Measurements from ENCODE around the gene FHIT. TPM values are rescaled to one million over a fixed set of nuclear protein-coding genes. Genes with fewer than 3 reads are reported as not detected.

The FHIT gene
- total and polyA plus RNA-seq, 10 of the 15 experiments (the other 5 are each of a cell fraction or from before 2014, with no cell fraction given): 4.2 to 14.9 (median 9.4) TPM

- no peak for TF ChIP-seq SPI1 (IDR thresholded peaks at IDR 0.05; ENCODE audit: borderline replicate concordance, insufficient read depth, low read depth, low read length)
- no peak for TF ChIP-seq RCOR1 (conservative IDR thresholded peaks at IDR 0.05; ENCODE audit: low read depth, low read length)
- no peak for TF ChIP-seq ZNF274 (IDR thresholded peaks at IDR 0.05; ENCODE audit: insufficient read depth, insufficient read length)
- no peak for TF ChIP-seq CREM (IDR thresholded peaks at IDR 0.05; ENCODE audit: low read depth)
Measured at GRCh38 chr3:60935709-60936108, 315.5 kb downstream of the FHIT start (continued).

- no peak for ATAC-seq
- no peak overlapping the region for H3K4me3 ChIP-seq
- no peaks in the 10 kb centered on the region for H3K9me3 ChIP-seq (replicated peaks; ENCODE audit: control insufficient read depth, insufficient read depth, low read length)
- FAIRE-seq: no peak
- ChIA-PET CTCF (no interaction called here), RAD21 (ENCODE audit: unreplicated experiment) (no interaction called here), SMC1A (ENCODE audit: uncharacterized antibody, unreplicated experiment) (interaction anchor here (0.7 to 1.1 kb wide), 2 partner anchors 10 to 45 kb away, joined by 4 read pairs; no protein-coding TSS in a partner anchor), POLR2A (no interaction called here)
- no peaks in the 10 kb centered on the region for H3K79me2 ChIP-seq (ENCODE audit: control insufficient read depth, insufficient read depth, low read length)
- WGBS (ENCODE audit: insufficient coverage, insufficient replicate concordance, low lambda C conversion rate, missing lambda C conversion rate): 98% methylated on average over 2 of the region's 2 CpGs
- DNase-seq (ENCODE audit: low read depth, low spot score): no peak
- H2AFZ ChIP-seq (ENCODE audit: control insufficient read depth, low read depth, low read length): no peak overlapping the region
- intact Hi-C loops (cut with micrococcal nuclease; ENCODE audit: unreplicated experiment): no loop called here
- no peak overlapping the region for H3K4me2 ChIP-seq (ENCODE audit: control insufficient read depth, insufficient read depth)
- in situ Hi-C loops (cut with MboI): no loop called here
- H3K4me1 ChIP-seq (ENCODE audit: control insufficient read depth, insufficient read depth, low read length): no peaks in the 10 kb centered on the region
- no peaks in the 10 kb centered on the region for H4K20me1 ChIP-seq (ENCODE audit: control insufficient read depth, insufficient read depth)
- BruUV-seq (replicated peaks): no TSS peak
- no peaks in the 10 kb centered on the region for H3K27me3 ChIP-seq (replicated peaks in 1 of 2; ENCODE audit: control insufficient read depth in 2 of 2, insufficient read depth in 2 of 2, low read length in 1 of 2)
- H3K36me3 ChIP-seq (ENCODE audit: control insufficient read depth in 2 of 2, insufficient read depth in 2 of 2, low read length in 1 of 2): no peaks in the 10 kb centered on the region
- TF ChIP-seq NFXL1 (IDR thresholded peaks at IDR 0.05; ENCODE audit: borderline replicate concordance) (no peak), ZBTB33 (IDR thresholded peaks at IDR 0.05) (no peak), MTA3 (IDR thresholded peaks at IDR 0.05; ENCODE audit: borderline replicate concordance, low read length) (no peak), NR2C1 (IDR thresholded peaks at IDR 0.05) (no peak), MEF2B (IDR thresholded peaks at IDR 0.05; ENCODE audit: partially characterized antibody, poor library complexity, severe bottlenecking) (no peak)
- H3K9ac ChIP-seq (ENCODE audit: control insufficient read depth, insufficient read depth, low read length): no peak overlapping the region
- H3K27ac ChIP-seq (ENCODE audit: control insufficient read depth, insufficient read depth): no peak overlapping the region
Measured at GRCh38 chr3:60933824-60934223, 317.4 kb downstream of the FHIT start.
